H9 (cell line): ENCODE results near the gene IGSF11. TPM values are rescaled to one million over a fixed set of nuclear protein-coding genes. Genes with fewer than 3 reads are reported as not detected.

ENCODE experiments used
- DNase-seq: peaks from one replicate; pipeline ENCODE4 v3.0.0-alpha.2; 2017
- H2AFZ ChIP-seq: one replicate; pipeline ENCODE4 v1.6.1; 2013; ENCODE audit warnings: mild to moderate bottlenecking, low read length, control low read depth, moderate library complexity
- H2AK5ac ChIP-seq: 2 replicates; pipeline ENCODE4 v1.6.1; 2013; ENCODE audit warnings: low read length, control low read depth, mixed read lengths; ENCODE audit not compliant: insufficient read length
- H2BK120ac ChIP-seq: one replicate; pipeline ENCODE4 v1.6.1; 2013; ENCODE audit warnings: low read depth, mild to moderate bottlenecking, low read length, control low read depth, inconsistent platforms; ENCODE audit not compliant: poor library complexity, severe bottlenecking
- H2BK12ac ChIP-seq: 2 replicates; pipeline ENCODE4 v1.6.1; 2013; ENCODE audit warnings: low read length, control low read depth, mixed read lengths, low read depth; ENCODE audit not compliant: insufficient read length
- H2BK15ac ChIP-seq: 2 replicates; pipeline ENCODE4 v1.6.1; 2013; ENCODE audit warnings: low read depth, low read length, control low read depth
- H2BK20ac ChIP-seq: one replicate; pipeline ENCODE4 v1.6.1; 2013; ENCODE audit warnings: low read depth, mild to moderate bottlenecking, low read length, control low read depth, inconsistent platforms; ENCODE audit not compliant: poor library complexity, severe bottlenecking
- H2BK5ac ChIP-seq: 2 replicates; pipeline ENCODE4 v1.6.1; 2013; ENCODE audit warnings: low read length, control low read depth, mixed read lengths; ENCODE audit not compliant: insufficient read length
- H3K14ac ChIP-seq: 2 replicates; pipeline ENCODE4 v1.6.1; 2013; ENCODE audit warnings: low read length, control low read depth; ENCODE audit not compliant: insufficient read depth
- H3K18ac ChIP-seq: 2 replicates; pipeline ENCODE4 v1.6.1; 2013; ENCODE audit warnings: low read depth, mild to moderate bottlenecking, mixed read lengths, low read length, control low read depth; ENCODE audit not compliant: insufficient read length
- H3K23ac ChIP-seq: 2 replicates; pipeline ENCODE4 v1.6.1; 2013; ENCODE audit warnings: low read length, control low read depth, mixed read lengths, low read depth; ENCODE audit not compliant: insufficient read length
- H3K23me2 ChIP-seq: 2 replicates; pipeline ENCODE4 v1.6.1; 2013; ENCODE audit warnings: low read depth, mild to moderate bottlenecking, mixed read lengths, low read length, control low read depth; ENCODE audit not compliant: insufficient read length, poor library complexity, severe bottlenecking
- H3K27ac ChIP-seq: 2 replicates; pipeline ENCODE4 v1.5.1; 2013; ENCODE audit warnings: low read length, control low read depth, mixed read lengths, low read depth; ENCODE audit not compliant: insufficient read length
- H3K27me3 ChIP-seq: 2 replicates; pipeline ENCODE4 v1.6.1; 2013; ENCODE audit warnings: low read length, control low read depth, inconsistent platforms; ENCODE audit not compliant: insufficient read depth
- H3K4ac ChIP-seq: 2 replicates; pipeline ENCODE4 v1.6.1; 2013; ENCODE audit warnings: low read depth, mild to moderate bottlenecking, control low read depth, inconsistent platforms, low read length, moderate library complexity
- H3K4me1 ChIP-seq: 2 replicates; pipeline ENCODE4 v1.6.1; 2013; ENCODE audit warnings: low read length, control low read depth, inconsistent platforms; ENCODE audit not compliant: insufficient read depth
- H3K4me2 ChIP-seq: 2 replicates; pipeline ENCODE4 v1.6.1; 2013; ENCODE audit warnings: low read length, control low read depth, mixed read lengths; ENCODE audit not compliant: insufficient read length, insufficient read depth
- H3K56ac ChIP-seq: 2 replicates; pipeline ENCODE4 v1.6.1; 2013; ENCODE audit warnings: low read depth, mild to moderate bottlenecking, mixed read lengths, low read length, control low read depth; ENCODE audit not compliant: insufficient read length
- H3K79me1 ChIP-seq: 2 replicates; pipeline ENCODE4 v1.6.1; 2013; ENCODE audit warnings: low read depth, mild to moderate bottlenecking, moderate library complexity, low read length, control low read depth, inconsistent platforms; ENCODE audit not compliant: insufficient read depth, poor library complexity, severe bottlenecking
- H3K79me2 ChIP-seq: 2 replicates; pipeline ENCODE4 v1.6.1; 2013; ENCODE audit warnings: low read length, control low read depth, inconsistent platforms; ENCODE audit not compliant: insufficient read depth
- H3K9ac ChIP-seq: 2 replicates; pipeline ENCODE4 v1.6.1; 2013; ENCODE audit warnings: low read length, control low read depth, mixed read lengths; ENCODE audit not compliant: insufficient read length; ENCODE audit errors: extremely low read depth
- H3K9me3 ChIP-seq: one replicate; pipeline ENCODE4 v1.6.1; 2013; ENCODE audit warnings: low read depth, low read length, inconsistent platforms; ENCODE audit not compliant: control insufficient read depth
- H3T11ph ChIP-seq: one replicate; pipeline ENCODE4 v1.6.1; 2013; ENCODE audit warnings: mild to moderate bottlenecking, low read length, control low read depth, inconsistent platforms
- H4K20me1 ChIP-seq: one replicate; pipeline ENCODE4 v1.6.1; 2013; ENCODE audit not compliant: control insufficient read depth, insufficient read length, insufficient read depth
- H4K5ac ChIP-seq: 2 replicates; pipeline ENCODE4 v1.6.1; 2013; ENCODE audit warnings: low read depth, mild to moderate bottlenecking, mixed read lengths, low read length, control low read depth; ENCODE audit not compliant: insufficient read length
- H4K8ac ChIP-seq: replicated peaks from 2 replicates; pipeline ENCODE4 v1.6.1; 2013; ENCODE audit warnings: low read length, control low read depth, mixed read lengths, low read depth; ENCODE audit not compliant: insufficient read length
- H4K91ac ChIP-seq: 2 replicates; pipeline ENCODE4 v1.6.1; 2013; ENCODE audit warnings: low read depth, mild to moderate bottlenecking, moderate library complexity, mixed read lengths, low read length, control low read depth; ENCODE audit not compliant: insufficient read length
- H3K27ac Mint-ChIP-seq, 3 experiments: 2 replicates in 2 of 3; 3 replicates in 1 of 3; pipeline ENCODE4 v1.8.0; 2020 to 2021; ENCODE audit warnings: mixed read lengths in 3 of 3, mild to moderate bottlenecking in 1 of 3, moderate library complexity in 1 of 3
- H3K27me3 Mint-ChIP-seq: 2 replicates; pipeline ENCODE4 v1.8.0; 2021; ENCODE audit warnings: low read depth, mild to moderate bottlenecking, moderate library complexity, mixed read lengths
- H3K36me3 Mint-ChIP-seq, 3 experiments: 2 replicates in 2 of 3; 3 replicates in 1 of 3; pipeline ENCODE4 v1.8.0; 2020 to 2021; ENCODE audit warnings: low read depth in 3 of 3, mixed read lengths in 3 of 3; ENCODE audit not compliant: insufficient read depth in 1 of 3
- H3K4me1 Mint-ChIP-seq, 2 experiments: 2 replicates each; pipeline ENCODE4 v1.8.0; 2020; ENCODE audit warnings: mixed read lengths in 2 of 2
- H3K4me3 Mint-ChIP-seq, 2 experiments: 2 replicates in 1 of 2; 3 replicates in 1 of 2; pipeline ENCODE4 v1.8.0; 2020 to 2021; ENCODE audit warnings: mild to moderate bottlenecking in 2 of 2, mixed read lengths in 2 of 2, moderate library complexity in 1 of 2
- H3K9me3 Mint-ChIP-seq, 2 experiments: 2 replicates in 1 of 2; 3 replicates in 1 of 2; pipeline ENCODE4 v1.8.0; 2020; ENCODE audit warnings: mild to moderate bottlenecking in 2 of 2, mixed read lengths in 2 of 2, moderate library complexity in 1 of 2
- WGBS: extraction: QIAGEN DNeasy Blood & Tissue Kit; methylation state at CpG from one replicate; pipeline ENCODE4 v1.1.7; 2013; ENCODE audit warnings: missing lambda C conversion rate, low lambda C conversion rate, mixed read lengths; ENCODE audit not compliant: insufficient read length; ENCODE audit errors: extremely low coverage; 5-methylcytosine and 5-hydroxymethylcytosine counted together
- total RNA-seq: library from RNA; stranded (reverse); gene quantifications from 2 replicates; pipeline ENCODE4 v1.2.1, GENCODE V29; 2021
- TF ChIP-seq, protein P1 (sequence below): fragments of 200-600 bp; sonication (generic); conservative IDR thresholded peaks from 3 replicates; pipeline ENCODE4 v1.8.0; 2021; ENCODE audit warnings: antibody characterized with exemption, mild to moderate bottlenecking

The IGSF11 gene
- total RNA-seq, 1 experiment from 2014 or later, result 1.6 TPM

DNA sequence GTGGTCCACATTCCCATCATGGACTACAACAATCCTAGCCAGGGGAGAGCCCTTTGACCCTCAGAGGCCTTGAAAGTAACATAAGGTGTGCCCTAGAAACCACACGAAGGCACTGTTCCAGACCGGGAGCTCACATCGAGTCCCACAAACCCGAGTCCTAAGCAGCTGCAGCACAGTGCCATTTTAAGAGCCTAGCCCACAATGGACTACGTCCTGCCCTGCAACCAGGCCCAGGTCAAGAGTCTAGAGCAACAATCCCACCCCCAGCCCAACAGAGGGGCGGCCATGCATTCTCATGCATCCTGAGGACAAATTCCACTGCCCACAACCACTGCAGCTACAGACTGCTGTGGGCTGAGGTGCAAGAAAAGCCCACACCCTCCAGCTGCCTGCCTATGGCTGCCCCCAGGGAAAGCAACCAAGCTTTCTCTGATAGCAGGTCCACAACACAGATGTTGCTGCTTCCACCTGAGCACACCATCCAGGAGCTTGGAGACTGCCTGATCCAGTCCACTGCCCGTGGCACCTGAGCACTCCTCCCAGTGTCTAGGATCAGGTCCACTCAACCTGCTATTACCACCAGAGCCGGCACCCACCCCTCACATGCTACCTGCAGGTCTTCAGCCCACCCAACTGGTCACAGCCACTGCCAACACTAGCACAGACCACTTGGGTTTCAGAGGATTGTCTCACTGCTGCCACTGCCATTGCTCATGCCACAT, 56.8 kb downstream of the IGSF11 start:
- H4K8ac ChIP-seq, result no peak overlapping the region
- H2BK12ac ChIP-seq, result no peak overlapping the region
- no peak overlapping the region for H3K18ac ChIP-seq
- no peaks in the 10 kb centered on the region for H3K9me3 ChIP-seq
- no peak overlapping the region for H4K5ac ChIP-seq
- H3K4me1 ChIP-seq, result no peaks in the 10 kb centered on the region
- no peaks in the 10 kb centered on the region for H3K79me2 ChIP-seq
- Mint-ChIP-seq H3K27ac (peak overlapping the region in 1 of 3 experiments; percentile 69; a peak in 1 of 7 replicates), H3K36me3 (no peaks in the 10 kb centered on the region), H3K4me1 (peaks cover 7 to 8% of the 10 kb centered on the region in 2 experiments), H3K27me3 (no peaks in the 10 kb centered on the region), H3K9me3 (no peaks in the 10 kb centered on the region), H3K4me3 (no peak overlapping the region)
- H2BK5ac ChIP-seq, result no peak overlapping the region
- H2AFZ ChIP-seq, result no peak overlapping the region
- no peak overlapping the region for H3K4ac ChIP-seq
- H2BK120ac ChIP-seq, result no peak overlapping the region
- no peak overlapping the region for H2AK5ac ChIP-seq
- H3K79me1 ChIP-seq, result no peaks in the 10 kb centered on the region
- H3K23ac ChIP-seq, result no peak overlapping the region
- no peak overlapping the region for H4K91ac ChIP-seq
- H3K27ac ChIP-seq, result no peak overlapping the region
- TF ChIP-seq, protein P1, sequence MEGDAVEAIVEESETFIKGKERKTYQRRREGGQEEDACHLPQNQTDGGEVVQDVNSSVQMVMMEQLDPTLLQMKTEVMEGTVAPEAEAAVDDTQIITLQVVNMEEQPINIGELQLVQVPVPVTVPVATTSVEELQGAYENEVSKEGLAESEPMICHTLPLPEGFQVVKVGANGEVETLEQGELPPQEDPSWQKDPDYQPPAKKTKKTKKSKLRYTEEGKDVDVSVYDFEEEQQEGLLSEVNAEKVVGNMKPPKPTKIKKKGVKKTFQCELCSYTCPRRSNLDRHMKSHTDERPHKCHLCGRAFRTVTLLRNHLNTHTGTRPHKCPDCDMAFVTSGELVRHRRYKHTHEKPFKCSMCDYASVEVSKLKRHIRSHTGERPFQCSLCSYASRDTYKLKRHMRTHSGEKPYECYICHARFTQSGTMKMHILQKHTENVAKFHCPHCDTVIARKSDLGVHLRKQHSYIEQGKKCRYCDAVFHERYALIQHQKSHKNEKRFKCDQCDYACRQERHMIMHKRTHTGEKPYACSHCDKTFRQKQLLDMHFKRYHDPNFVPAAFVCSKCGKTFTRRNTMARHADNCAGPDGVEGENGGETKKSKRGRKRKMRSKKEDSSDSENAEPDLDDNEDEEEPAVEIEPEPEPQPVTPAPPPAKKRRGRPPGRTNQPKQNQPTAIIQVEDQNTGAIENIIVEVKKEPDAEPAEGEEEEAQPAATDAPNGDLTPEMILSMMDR, result no peak
- no peak overlapping the region for H2BK15ac ChIP-seq
- no peak overlapping the region for H3K4me2 ChIP-seq
- no CpG with 5 or more reads among the region's 8 CpGs for WGBS
- H3K23me2 ChIP-seq, result no peaks in the 10 kb centered on the region
- no peaks in the 10 kb centered on the region for H3K27me3 ChIP-seq
- no peak overlapping the region for H2BK20ac ChIP-seq
- H3T11ph ChIP-seq, result no peak overlapping the region
- peak overlapping the region; percentile 31; the same call in 1 of the 2 replicates for H3K14ac ChIP-seq
- DNase-seq, result no peak
- no peak overlapping the region for H3K56ac ChIP-seq
- H4K20me1 ChIP-seq, result no peaks in the 10 kb centered on the region
- H3K9ac ChIP-seq, result no peak overlapping the region
